Skin of body (tissue), 3 donors: ENCODE data around the gene RAB15. TPM values are rescaled to one million over a fixed set of nuclear protein-coding genes. Genes with fewer than 3 reads are reported as not detected.
"Not testable (repeated sequence)": the region's sequence is repeated elsewhere in the genome, so short reads cannot be mapped to it uniquely, and the experiment has no call there.

Experiments used
- DNase-seq: peaks from one replicate; lab custom pipeline; 2025; lab: John Stamatoyannopoulos, UW
- small RNA-seq: library from RNA; depleted of rRNA; stranded (forward); fragments of <200 nt; gene quantifications from one replicate; pipeline ENCODE3, GENCODE V24; 2014; ENCODE audit warnings: low replicate concordance
- total RNA-seq: library from RNA; depleted of rRNA; stranded (reverse); fragments of >200 nt; gene quantifications from one replicate; pipeline ENCODE4 v1.2.3, GENCODE V29; 2014

RAB15 gene
- total RNA-seq, 1 donor from 2014 or later: 3.4 TPM

DNA sequence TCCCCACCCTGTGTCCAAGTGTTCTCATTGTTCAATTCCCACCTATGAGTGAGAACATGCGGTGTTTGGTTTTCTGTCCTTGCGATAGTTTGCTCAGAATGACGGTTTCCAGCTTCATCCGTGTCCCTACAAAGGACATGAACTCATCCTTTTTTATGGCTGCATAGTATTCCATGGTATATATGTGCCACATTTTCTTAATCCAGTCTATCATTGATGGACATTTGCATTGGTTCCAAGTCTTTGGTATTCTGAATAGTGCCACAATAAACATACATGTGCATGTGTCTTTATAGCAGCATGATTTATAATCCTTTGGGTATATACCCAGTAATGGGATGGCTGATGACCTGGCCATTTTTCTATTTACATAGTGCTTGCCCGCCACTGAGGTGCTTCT, 58.7 kb downstream of the RAB15 start:
- not testable (repeated sequence) for DNase-seq

DNA sequence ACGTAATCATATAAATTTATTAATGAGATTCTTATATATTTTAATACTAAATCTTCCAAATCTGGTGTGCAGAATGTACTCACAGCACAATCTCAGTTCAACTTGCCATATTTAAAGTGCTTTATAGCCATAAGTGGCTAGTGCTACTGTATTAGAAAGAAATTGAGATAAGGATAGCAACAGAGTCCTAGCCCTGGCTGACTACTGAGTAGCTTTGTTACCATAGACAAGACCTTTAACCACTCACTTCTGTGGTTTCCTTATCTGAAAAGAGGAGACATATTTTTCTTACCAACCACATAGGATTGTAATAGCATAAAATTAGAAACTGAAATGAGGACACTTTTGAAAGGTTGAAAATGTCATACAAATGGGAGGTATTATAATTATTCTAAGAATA, 59.9 kb downstream of the RAB15 start:
- no peak for DNase-seq

DNA sequence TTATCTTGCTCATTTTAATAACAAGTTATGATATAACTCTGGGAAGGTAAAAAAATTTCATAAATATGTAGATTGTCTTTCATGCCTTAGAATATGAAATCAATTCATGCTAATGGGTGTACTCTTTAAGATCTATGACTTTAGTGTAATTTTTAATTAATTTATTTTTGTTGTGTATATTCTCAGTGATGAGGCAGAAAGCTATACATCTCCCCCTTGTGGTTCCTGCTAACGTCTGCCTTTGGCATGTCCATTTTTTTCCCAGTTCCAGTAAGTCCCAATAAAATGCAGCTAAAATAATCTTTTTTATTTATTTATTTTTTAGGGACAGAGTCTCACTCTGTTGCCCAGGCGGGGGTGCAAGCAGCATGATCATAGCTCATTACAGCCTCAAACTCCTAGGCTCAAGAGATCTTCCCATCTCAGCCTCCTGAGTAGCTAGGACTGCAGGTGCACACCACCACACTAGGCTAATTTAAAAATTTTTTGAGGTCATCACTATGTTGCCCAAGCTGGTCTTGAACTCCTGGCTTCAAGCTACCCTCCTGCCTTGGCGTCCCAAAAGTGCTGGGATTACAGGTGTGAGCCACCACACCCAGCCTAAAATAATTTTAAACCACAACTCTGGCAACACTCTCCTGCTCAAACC, 61.2 kb downstream of the RAB15 start:
- DNase-seq: no peak

DNA sequence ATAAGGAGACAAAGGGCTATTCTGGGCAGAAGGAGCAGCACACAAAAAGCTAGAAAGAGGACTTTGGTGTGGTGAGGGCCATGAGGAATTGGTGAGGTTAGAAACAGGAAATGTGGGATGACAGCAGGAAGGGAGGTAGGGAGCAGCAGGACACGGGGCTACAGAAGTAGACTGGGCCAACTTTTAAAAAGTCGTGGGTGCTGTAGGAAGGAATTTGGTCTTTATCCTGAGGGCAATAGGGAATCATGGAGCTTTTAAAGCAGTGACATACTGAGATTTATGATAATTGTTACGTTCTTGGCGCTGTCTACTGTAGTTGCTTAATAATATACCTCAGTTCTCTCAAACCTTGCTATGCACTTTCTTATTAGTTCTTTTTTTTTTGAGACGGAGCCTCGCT, 66.1 kb downstream of the RAB15 start:
- DNase-seq: no peak

DNA sequence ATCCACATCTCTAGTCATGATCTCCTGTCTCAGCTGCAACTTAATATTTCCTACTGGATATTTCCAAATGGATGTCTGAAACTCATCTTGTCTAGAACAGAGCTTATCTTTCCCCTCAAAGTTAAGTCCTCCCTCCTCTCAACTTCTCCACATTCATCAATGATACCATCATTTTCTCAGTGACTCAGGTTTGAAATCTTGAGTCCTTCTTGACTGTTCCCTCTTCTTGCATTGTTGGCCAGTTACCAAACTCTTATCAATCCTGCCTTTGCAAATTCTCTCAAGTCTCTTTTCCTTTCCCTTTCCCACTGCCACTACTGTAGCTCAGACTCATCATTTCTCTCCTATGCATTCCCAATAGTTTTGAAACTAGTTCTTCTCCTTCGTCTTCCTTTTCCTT, 72.2 kb downstream of the RAB15 start:
- DNase-seq: no peak

Small RNAs within 50 kb of the gene (small RNA-seq; reads per million reads assigned to genes)
- not detected for gene RPPH1-2P

Other genes starting within 250 kb of the RAB15 start
- gene SPTB, start 92.4 kb downstream of the RAB15 start, total RNA-seq: 32.7 TPM
- gene CHURC1, start 57.9 kb downstream of the RAB15 start, total RNA-seq: 42.1 TPM
- 0.20 TPM for gene GPX2, start 29.6 kb downstream of the RAB15 start, total RNA-seq
- gene FNTB, start 14.6 kb upstream of the RAB15 start, total RNA-seq: 16.5 TPM
- 42.6 TPM for gene MAX, start 130.2 kb upstream of the RAB15 start, total RNA-seq